ENCODE results near the gene INTS7. TPM values are rescaled to one million over a fixed set of nuclear protein-coding genes. Genes with fewer than 3 reads are reported as not detected.

Gene INTS7
- total and polyA plus RNA-seq, 11 donors, result 3.6 to 12.9 (median 9.1) TPM

GRCh38 chr1:211948377-211948776 is 87.0 kb downstream of the INTS7 start:
- TF ChIP-seq CTCF (IDR thresholded peaks at IDR 0.05) (no peak), POLR2A (IDR thresholded peaks at IDR 0.05) (no peak)
- DNase-seq (no peak), ATAC-seq (no peak)
- H3K9me3 ChIP-seq, result no peaks in the 10 kb centered on the region
- H3K27ac ChIP-seq, result no peak overlapping the region
- peaks cover 0 to 46% (median 21%) of the 10 kb centered on the region in 9 donors for H3K36me3 ChIP-seq
- no peak overlapping the region for H3K4me3 ChIP-seq
- no peaks in the 10 kb centered on the region for H3K27me3 ChIP-seq
- peaks cover 0 to 34% (median 0%) of the 10 kb centered on the region in 12 donors for H3K4me1 ChIP-seq
- intact Hi-C loops (cut with DNase I), result loop anchor here in 6 of 10 donors (5.0 to 10.0 kb wide), 4 partner anchors 251 to 266 kb away; no protein-coding TSS in a partner anchor
- 94 to 96% (median 96%) methylated on average over 5 of the region's 5 CpGs for WGBS, 4 donors

- WGBS, 4 donors, result 79 to 81% (median 80%) methylated on average over 11 of the region's 11 CpGs
- no peak for DNase-seq
- intact Hi-C loops (cut with DNase I), result loop anchor here in 6 of 10 donors (5.0 to 10.0 kb wide), 4 partner anchors 250 to 265 kb away; no protein-coding TSS in a partner anchor
These were observed 87.7 kb downstream of the INTS7 start for GRCh38 chr1:211947396-211948295.

GRCh38 chr1:211944733-211945500 is 90.4 kb downstream of the INTS7 start:
- no peak overlapping the region for H3K27ac ChIP-seq
- no peaks in the 10 kb centered on the region for H3K9me3 ChIP-seq
- intact Hi-C loops (cut with DNase I), result loop anchor here in 9 of 10 donors (5.0 to 10.0 kb wide), 4 partner anchors 248 to 263 kb away; no protein-coding TSS in a partner anchor
- H3K27me3 ChIP-seq, result no peaks in the 10 kb centered on the region
- peaks cover 0 to 15% (median 0%) of the 10 kb centered on the region in 12 donors for H3K4me1 ChIP-seq
- TF ChIP-seq POLR2A (IDR thresholded peaks at IDR 0.05), result no peak
- TF ChIP-seq CTCF (IDR thresholded peaks at IDR 0.05), result peak in 11 of 12 donors; percentile 11 to 63 (median 40)
- ATAC-seq (peak in 3 of 4 donors; percentile 76 to 87 (median 83)), DNase-seq (peak in 2 of 5 donors; percentile 34 to 50)
- peaks cover 0 to 44% (median 18%) of the 10 kb centered on the region in 9 donors for H3K36me3 ChIP-seq
- WGBS, 4 donors, result 64 to 77% (median 67%) methylated on average over 10 of the region's 10 CpGs
- H3K4me3 ChIP-seq, result no peak overlapping the region

More at GRCh38 chr1:211947396-211948295, 87.7 kb downstream of the INTS7 start:
- Histone ChIP-seq H3K9me3 (no peaks in the 10 kb centered on the region), H3K27ac (no peak overlapping the region), H3K36me3 (peaks cover 0 to 54% (median 26%) of the 10 kb centered on the region in 9 donors), H3K4me1 (peaks cover 0 to 34% (median 0%) of the 10 kb centered on the region in 12 donors), H3K4me3 (no peak overlapping the region), H3K27me3 (no peaks in the 10 kb centered on the region)
- TF ChIP-seq CTCF (IDR thresholded peaks at IDR 0.05) (no peak), POLR2A (IDR thresholded peaks at IDR 0.05) (no peak)
- no peak for ATAC-seq
